NCI-H146 (cell line): ENCODE data around the gene FGFBP3.

ENCODE experiments used
- DNase-seq: peaks from one replicate; lab custom pipeline; 2025; lab: John Stamatoyannopoulos, UW

Gene FGFBP3

GRCh38 chr10:91909117-91909677 lies at the start of gene FGFBP3:
Gene FGFBP3, minus strand, starts transcription at chr10:91909486. Its CDS starts 517 bp downstream, at chr10:91908969.
- peak; percentile 84 for DNase-seq

GRCh38 chr10:91957091-91957490 lies 47.8 kb upstream of the FGFBP3 start:
- DNase-seq, result no peak

- no peak for DNase-seq
These were observed 45.8 kb upstream of the FGFBP3 start for GRCh38 chr10:91955114-91955513.

GRCh38 chr10:91953600-91954160 lies 44.4 kb upstream of the FGFBP3 start:
- DNase-seq, result no peak

GRCh38 chr10:91944880-91945630 lies 35.8 kb upstream of the FGFBP3 start:
- DNase-seq, result no peak

GRCh38 chr10:91941426-91941825 lies 32.1 kb upstream of the FGFBP3 start:
- DNase-seq, result no peak

- DNase-seq, result no peak
These were observed 30.4 kb upstream of the FGFBP3 start for GRCh38 chr10:91939653-91940052.

- no peak for DNase-seq
These were observed 26.6 kb upstream of the FGFBP3 start for GRCh38 chr10:91935886-91936285.

GRCh38 chr10:91932737-91933136 lies 23.5 kb upstream of the FGFBP3 start:
- no peak for DNase-seq

- DNase-seq, result no peak
These were observed 22.4 kb upstream of the FGFBP3 start for GRCh38 chr10:91931526-91932190.

- DNase-seq, result no peak
These were observed 21.7 kb upstream of the FGFBP3 start for GRCh38 chr10:91930939-91931338.

- no peak for DNase-seq
These were observed 15.7 kb upstream of the FGFBP3 start for GRCh38 chr10:91925022-91925320.

- DNase-seq, result no peak
These were observed 15.1 kb upstream of the FGFBP3 start for GRCh38 chr10:91924212-91925021.

GRCh38 chr10:91923371-91924211 lies 14.3 kb upstream of the FGFBP3 start, which contains the start of gene BTAF1:
Gene BTAF1, plus strand, starts transcription at chr10:91923770. Its CDS starts 307 bp downstream, at chr10:91924077.
- peak; percentile 91 for DNase-seq

- DNase-seq, result no peak
These were observed 10.4 kb upstream of the FGFBP3 start for GRCh38 chr10:91919651-91920050.

- no peak for DNase-seq
These were observed 1.2 kb upstream of the FGFBP3 start for GRCh38 chr10:91910467-91910866.

- peak; percentile 91 for DNase-seq
These were observed 759 bp downstream of the FGFBP3 start for GRCh38 chr10:91908337-91909116.

GRCh38 chr10:91907914-91908336 lies 1.4 kb downstream of the FGFBP3 start:
- no peak for DNase-seq

GRCh38 chr10:91907033-91907594 lies 2.2 kb downstream of the FGFBP3 start:
- DNase-seq, result no peak
